Fibroblast of lung (primary cell): Measurements from ENCODE around the gene ADCY3. TPM values are rescaled to one million over a fixed set of nuclear protein-coding genes. Genes with fewer than 3 reads are reported as not detected.
A peak's percentile ranks its signal among the peaks of the same experiment; 100 is the strongest.
"Not testable (repeated sequence)": the region's sequence is repeated elsewhere in the genome, so short reads cannot be mapped to it uniquely, and the experiment has no call there.

Source experiments
- DNase-seq, 2 donors: peaks; one replicate each; pipeline versions ENCODE4 v3.0.0 to v3.0.0-alpha.2; 2010; ENCODE audit warnings: low read depth in 2 of 2
- H2AFZ ChIP-seq: 2 replicates; pipeline ENCODE4 v1.5.1; 2012; ENCODE audit warnings: low read length, control low read depth, inconsistent platforms
- H3K27ac ChIP-seq: 2 replicates; pipeline ENCODE4 v1.5.1; 2011; ENCODE audit warnings: low read length, control low read depth; ENCODE audit not compliant: insufficient read depth
- H3K27me3 ChIP-seq: 2 replicates; pipeline ENCODE4 v1.5.1; 2011; ENCODE audit warnings: mild to moderate bottlenecking, low read length; ENCODE audit not compliant: control insufficient read depth, insufficient read depth
- H3K36me3 ChIP-seq: 2 replicates; pipeline ENCODE4 v1.5.1; 2011; ENCODE audit warnings: low read length; ENCODE audit not compliant: control insufficient read depth, insufficient read depth
- H3K4me1 ChIP-seq: 2 replicates; pipeline ENCODE4 v1.5.1; 2011; ENCODE audit warnings: low read length; ENCODE audit not compliant: control insufficient read depth, insufficient read depth; ENCODE audit errors: extremely low read depth
- H3K4me2 ChIP-seq: 2 replicates; pipeline ENCODE4 v1.5.1; 2011; ENCODE audit warnings: low read length, control low read depth; ENCODE audit not compliant: insufficient read depth; ENCODE audit errors: extremely low read depth
- H3K4me3 ChIP-seq, 4 experiments: fragments of 200-600 bp in 1 of 4; sonication (generic) in 1 of 4; replicated peaks in 1 of 4; 2 replicates each; pipeline ENCODE4 v1.5.1; 2011 to 2016; ENCODE audit warnings: low read length in 4 of 4, low read depth in 3 of 4, mild to moderate bottlenecking in 3 of 4, control low read depth in 2 of 4, inconsistent platforms in 1 of 4, mixed read lengths in 1 of 4; ENCODE audit not compliant: insufficient read depth in 1 of 4; ENCODE audit errors: control extremely low read depth in 1 of 4
- H3K79me2 ChIP-seq: 2 replicates; pipeline ENCODE4 v1.5.1; 2012; ENCODE audit warnings: mild to moderate bottlenecking, low read length, inconsistent platforms; ENCODE audit not compliant: control insufficient read depth, insufficient read depth
- H3K9ac ChIP-seq: 2 replicates; pipeline ENCODE4 v1.5.1; 2011; ENCODE audit warnings: mild to moderate bottlenecking, low read length, control low read depth; ENCODE audit not compliant: insufficient read depth
- H3K9me3 ChIP-seq: 2 replicates; pipeline ENCODE4 v1.5.1; 2012; ENCODE audit warnings: low read depth, low read length; ENCODE audit not compliant: control insufficient read depth, insufficient read depth
- H4K20me1 ChIP-seq: 2 replicates; pipeline ENCODE4 v1.5.1; 2011; ENCODE audit warnings: low read length; ENCODE audit not compliant: control insufficient read depth, insufficient read depth; ENCODE audit errors: extremely low read depth
- CTCF ChIP-seq, 2 donors: IDR thresholded peaks in 1 of 2; conservative IDR thresholded peaks in 1 of 2; 1 replicate in 1 of 2; 2 replicates in 1 of 2; pipeline ENCODE4 v1.5.1; 2011 to 2012; ENCODE audit warnings: low read length in 2 of 2, control low read depth in 1 of 2, inconsistent platforms in 1 of 2, low read depth in 1 of 2, mild to moderate bottlenecking in 1 of 2
- EZH2 ChIP-seq: IDR thresholded peaks from 2 replicates; pipeline ENCODE4 v1.5.1; 2012; ENCODE audit warnings: low read length, control low read depth, mild to moderate bottlenecking; ENCODE audit errors: missing control alignments
- polyA plus RNA-seq, 2 donors: library from polyadenylated mRNA; depleted of rRNA in 1 of 2; stranded (reverse) in 1 of 2; unstranded in 1 of 2; fragments of >200 nt; gene quantifications; 2 replicates each; pipeline ENCODE4 v1.2.1, GENCODE V29; 2011 to 2012; ENCODE audit warnings: missing spikeins in 1 of 2
- total RNA-seq: library from RNA; depleted of rRNA; stranded (reverse); fragments of >200 nt; gene quantifications from 2 replicates; pipeline ENCODE4 v1.2.1, GENCODE V29; 2014

ADCY3 gene
- total and polyA plus RNA-seq, 2 donors (not counting 1 experiment from before 2014, with no cell fraction given): 33.0 to 90.2 TPM

- not testable (repeated sequence) for H3K9ac ChIP-seq, H4K20me1 ChIP-seq, H3K27ac ChIP-seq, H2AFZ ChIP-seq, H3K4me2 ChIP-seq, DNase-seq, H3K36me3 ChIP-seq, H3K27me3 ChIP-seq, H3K4me1 ChIP-seq, H3K9me3 ChIP-seq, H3K4me3 ChIP-seq
- peaks cover 38% of the 10 kb centered on the region for H3K79me2 ChIP-seq
Measured at GRCh38 chr2:24800487-24800886, 119.5 kb downstream of the ADCY3 start.

GRCh38 chr2:24797644-24798043 is 122.4 kb downstream of the ADCY3 start:
- H3K9me3 ChIP-seq: no peaks in the 10 kb centered on the region
- no peak overlapping the region for H3K27ac ChIP-seq
- no peaks in the 10 kb centered on the region for H4K20me1 ChIP-seq
- no peak overlapping the region for H2AFZ ChIP-seq
- H3K9ac ChIP-seq: no peak overlapping the region
- H3K36me3 ChIP-seq: peaks cover 3% of the 10 kb centered on the region
- peaks cover 56% of the 10 kb centered on the region for H3K79me2 ChIP-seq
- TF ChIP-seq CTCF (conservative IDR thresholded peaks at IDR 0.05 in 1 of 2, IDR thresholded peaks at IDR 0.05 in 1 of 2; ENCODE audit: low read depth in 1 of 2, low read length in 2 of 2) (no peak), EZH2 (no peak)
- no peak for DNase-seq
- no peak overlapping the region for H3K4me2 ChIP-seq
- no peaks in the 10 kb centered on the region for H3K27me3 ChIP-seq
- peaks cover 2% of the 10 kb centered on the region for H3K4me1 ChIP-seq
- no peak overlapping the region for H3K4me3 ChIP-seq

DNA sequence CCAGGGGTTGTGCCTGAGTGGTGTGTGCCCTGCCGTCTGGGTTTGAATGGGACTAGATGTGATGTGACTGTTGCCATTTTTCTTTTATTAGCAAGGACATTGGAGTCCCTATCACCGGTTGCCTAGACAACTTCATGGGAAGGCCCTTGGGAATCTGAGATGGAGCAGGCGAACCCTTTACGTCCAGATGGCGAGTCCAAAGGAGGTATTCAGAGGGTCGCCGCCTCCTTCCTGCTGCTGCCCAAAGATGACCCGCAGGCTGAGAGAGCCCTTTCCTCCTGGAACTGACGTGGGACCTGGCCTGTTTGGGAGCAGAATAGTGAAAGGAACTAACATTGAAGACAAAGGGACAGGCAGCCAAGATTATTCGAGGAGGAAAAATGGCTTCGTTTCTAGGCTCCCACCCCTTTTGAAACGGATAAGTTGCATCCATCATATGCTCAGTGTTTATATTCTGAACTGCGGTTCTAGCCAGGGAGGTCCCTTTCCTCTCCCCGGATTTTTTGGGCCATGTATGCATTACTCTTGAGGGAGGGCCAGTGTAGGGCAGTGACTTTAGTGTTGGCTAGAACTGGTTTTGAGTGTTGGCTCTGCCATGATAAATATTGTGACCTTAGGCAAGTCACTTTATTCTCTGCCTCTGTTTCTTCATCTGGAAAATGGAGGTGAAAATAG is 126.1 kb downstream of the ADCY3 start:
- Histone ChIP-seq H3K36me3 (no peaks in the 10 kb centered on the region), H3K4me1 (peaks cover 2% of the 10 kb centered on the region), H3K79me2 (peaks cover 48% of the 10 kb centered on the region), H3K4me2 (peak overlapping the region; percentile 73), H3K27ac (peak overlapping the region; percentile 100), H3K9ac (peak overlapping the region; percentile 100), H2AFZ (peak overlapping the region; percentile 0), H4K20me1 (no peaks in the 10 kb centered on the region), H3K4me3 (peak overlapping the region; percentile 78 to 95 (median 86)), H3K27me3 (no peaks in the 10 kb centered on the region), H3K9me3 (no peaks in the 10 kb centered on the region)
- TF ChIP-seq CTCF (conservative IDR thresholded peaks at IDR 0.05 in 1 of 2, IDR thresholded peaks at IDR 0.05 in 1 of 2; ENCODE audit: low read depth in 1 of 2, low read length in 2 of 2) (no peak), EZH2 (no peak)
- peak; percentile 38 to 59 for DNase-seq
